ENCODE measurements around the gene NRBF2. TPM values are rescaled to one million over a fixed set of nuclear protein-coding genes. Genes with fewer than 3 reads are reported as not detected.
"Not testable (repeated sequence)": the region's sequence is repeated elsewhere in the genome, so short reads cannot be mapped to it uniquely, and the experiment has no call there.

NRBF2 gene
- total RNA-seq, 1 donor = 26.2 TPM

- Histone ChIP-seq H3K4me3 (ENCODE audit: low read length) (no peak overlapping the region), H3K27me3 (ENCODE audit: insufficient read depth, low read length) (no peaks in the 10 kb centered on the region), H3K9me3 (ENCODE audit: low read depth, low read length) (no peaks in the 10 kb centered on the region), H3K4me1 (ENCODE audit: insufficient read depth, low read length) (peaks cover 59% of the 10 kb centered on the region)
Observed at GRCh38 chr10:63140077-63140476, 6.9 kb downstream of the NRBF2 start.

- Histone ChIP-seq H3K4me3 (ENCODE audit: low read length) (no peak overlapping the region), H3K9me3 (ENCODE audit: low read depth, low read length) (no peaks in the 10 kb centered on the region), H3K4me1 (ENCODE audit: insufficient read depth, low read length) (peaks cover 45% of the 10 kb centered on the region), H3K27me3 (ENCODE audit: insufficient read depth, low read length) (no peaks in the 10 kb centered on the region)
Observed at GRCh38 chr10:63142136-63142535, 9.0 kb downstream of the NRBF2 start.

GRCh38 chr10:63143987-63144386, 10.9 kb downstream of the NRBF2 start:
- no peak overlapping the region for H3K4me3 ChIP-seq (ENCODE audit: low read length)
- no peaks in the 10 kb centered on the region for H3K27me3 ChIP-seq (ENCODE audit: insufficient read depth, low read length)
- no peaks in the 10 kb centered on the region for H3K9me3 ChIP-seq (ENCODE audit: low read depth, low read length)
- peaks cover 30% of the 10 kb centered on the region for H3K4me1 ChIP-seq (ENCODE audit: insufficient read depth, low read length)

- Histone ChIP-seq H3K4me3 (ENCODE audit: low read length) (no peak overlapping the region), H3K9me3 (ENCODE audit: low read depth, low read length) (no peaks in the 10 kb centered on the region), H3K4me1 (ENCODE audit: insufficient read depth, low read length) (peaks cover 27% of the 10 kb centered on the region), H3K27me3 (ENCODE audit: insufficient read depth, low read length) (no peaks in the 10 kb centered on the region)
Observed at GRCh38 chr10:63145782-63146181, 12.7 kb downstream of the NRBF2 start.

- Histone ChIP-seq H3K27me3 (ENCODE audit: insufficient read depth, low read length) (no peaks in the 10 kb centered on the region), H3K4me3 (ENCODE audit: low read length) (no peak overlapping the region), H3K4me1 (ENCODE audit: insufficient read depth, low read length) (peaks cover 24% of the 10 kb centered on the region), H3K9me3 (ENCODE audit: low read depth, low read length) (no peaks in the 10 kb centered on the region)
Observed at GRCh38 chr10:63146503-63146902, 13.4 kb downstream of the NRBF2 start.

- H3K9me3 ChIP-seq (ENCODE audit: low read depth, low read length) = no peaks in the 10 kb centered on the region
- H3K4me1 ChIP-seq (ENCODE audit: insufficient read depth, low read length) = peaks cover 15% of the 10 kb centered on the region
- no peaks in the 10 kb centered on the region for H3K27me3 ChIP-seq (ENCODE audit: insufficient read depth, low read length)
- H3K4me3 ChIP-seq (ENCODE audit: low read length) = no peak overlapping the region
Observed at GRCh38 chr10:63150745-63151144, 17.6 kb downstream of the NRBF2 start.

- not testable (repeated sequence) for H3K9me3 ChIP-seq (ENCODE audit: low read depth, low read length)
Observed at GRCh38 chr10:63153868-63154545, 20.9 kb downstream of the NRBF2 start.

GRCh38 chr10:63154546-63155387, 21.6 kb downstream of the NRBF2 start:
- Histone ChIP-seq H3K27me3 (ENCODE audit: insufficient read depth, low read length) (no peaks in the 10 kb centered on the region), H3K4me1 (ENCODE audit: insufficient read depth, low read length) (peaks cover 21% of the 10 kb centered on the region), H3K9me3 (ENCODE audit: low read depth, low read length) (no peaks in the 10 kb centered on the region), H3K4me3 (ENCODE audit: low read length) (no peak overlapping the region)

More at GRCh38 chr10:63153868-63154545, 20.9 kb downstream of the NRBF2 start:
- H3K4me1 ChIP-seq (ENCODE audit: insufficient read depth, low read length) = peaks cover 21% of the 10 kb centered on the region
- H3K27me3 ChIP-seq (ENCODE audit: insufficient read depth, low read length); H3K4me3 ChIP-seq (ENCODE audit: low read length): not testable (repeated sequence)

- Histone ChIP-seq H3K9me3 (ENCODE audit: low read depth, low read length) (no peaks in the 10 kb centered on the region), H3K27me3 (ENCODE audit: insufficient read depth, low read length) (no peaks in the 10 kb centered on the region), H3K4me3 (ENCODE audit: low read length) (no peak overlapping the region), H3K4me1 (ENCODE audit: insufficient read depth, low read length) (peaks cover 21% of the 10 kb centered on the region)
Observed at GRCh38 chr10:63155388-63156020, 22.4 kb downstream of the NRBF2 start.

- H3K4me1 ChIP-seq (ENCODE audit: insufficient read depth, low read length) = peaks cover 21% of the 10 kb centered on the region
- H3K4me3 ChIP-seq (ENCODE audit: low read length) = no peak overlapping the region
- no peaks in the 10 kb centered on the region for H3K27me3 ChIP-seq (ENCODE audit: insufficient read depth, low read length)
- H3K9me3 ChIP-seq (ENCODE audit: low read depth, low read length) = no peaks in the 10 kb centered on the region
Observed at GRCh38 chr10:63156236-63156635, 23.1 kb downstream of the NRBF2 start.

- no peak overlapping the region for H3K4me3 ChIP-seq (ENCODE audit: low read length)
- H3K9me3 ChIP-seq (ENCODE audit: low read depth, low read length) = no peaks in the 10 kb centered on the region
- H3K4me1 ChIP-seq (ENCODE audit: insufficient read depth, low read length) = peaks cover 21% of the 10 kb centered on the region
- H3K27me3 ChIP-seq (ENCODE audit: insufficient read depth, low read length) = no peaks in the 10 kb centered on the region
Observed at GRCh38 chr10:63157845-63158624, 24.9 kb downstream of the NRBF2 start.

- Histone ChIP-seq H3K9me3 (ENCODE audit: low read depth, low read length) (no peaks in the 10 kb centered on the region), H3K4me1 (ENCODE audit: insufficient read depth, low read length) (peaks cover 3% of the 10 kb centered on the region), H3K4me3 (ENCODE audit: low read length) (no peak overlapping the region)
Observed at GRCh38 chr10:63161592-63161991, 28.5 kb downstream of the NRBF2 start.

GRCh38 chr10:63164166-63164623, 31.1 kb downstream of the NRBF2 start:
- H3K27me3 ChIP-seq (ENCODE audit: insufficient read depth, low read length) = no peaks in the 10 kb centered on the region

More at GRCh38 chr10:63161592-63161991, 28.5 kb downstream of the NRBF2 start:
- no peaks in the 10 kb centered on the region for H3K27me3 ChIP-seq (ENCODE audit: insufficient read depth, low read length)

GRCh38 chr10:63165249-63165648, 32.1 kb downstream of the NRBF2 start:
- H3K9me3 ChIP-seq (ENCODE audit: low read depth, low read length) = no peaks in the 10 kb centered on the region
- no peak overlapping the region for H3K4me3 ChIP-seq (ENCODE audit: low read length)
- no peaks in the 10 kb centered on the region for H3K4me1 ChIP-seq (ENCODE audit: insufficient read depth, low read length)

More at GRCh38 chr10:63164166-63164623, 31.1 kb downstream of the NRBF2 start:
- Histone ChIP-seq H3K9me3 (ENCODE audit: low read depth, low read length) (no peaks in the 10 kb centered on the region), H3K4me1 (ENCODE audit: insufficient read depth, low read length) (no peaks in the 10 kb centered on the region), H3K4me3 (ENCODE audit: low read length) (no peak overlapping the region)

More at GRCh38 chr10:63165249-63165648, 32.1 kb downstream of the NRBF2 start:
- no peaks in the 10 kb centered on the region for H3K27me3 ChIP-seq (ENCODE audit: insufficient read depth, low read length)

Measured in mononuclear cell (primary cell).